ENCODE data around the gene SIAH1. TPM values are rescaled to one million over a fixed set of nuclear protein-coding genes. Genes with fewer than 3 reads are reported as not detected.
"Not testable (repeated sequence)": the region's sequence is repeated elsewhere in the genome, so short reads cannot be mapped to it uniquely, and the experiment has no call there.

Gene SIAH1
- total RNA-seq, 1 experiment from 2014 or later: 10.9 TPM

DNA sequence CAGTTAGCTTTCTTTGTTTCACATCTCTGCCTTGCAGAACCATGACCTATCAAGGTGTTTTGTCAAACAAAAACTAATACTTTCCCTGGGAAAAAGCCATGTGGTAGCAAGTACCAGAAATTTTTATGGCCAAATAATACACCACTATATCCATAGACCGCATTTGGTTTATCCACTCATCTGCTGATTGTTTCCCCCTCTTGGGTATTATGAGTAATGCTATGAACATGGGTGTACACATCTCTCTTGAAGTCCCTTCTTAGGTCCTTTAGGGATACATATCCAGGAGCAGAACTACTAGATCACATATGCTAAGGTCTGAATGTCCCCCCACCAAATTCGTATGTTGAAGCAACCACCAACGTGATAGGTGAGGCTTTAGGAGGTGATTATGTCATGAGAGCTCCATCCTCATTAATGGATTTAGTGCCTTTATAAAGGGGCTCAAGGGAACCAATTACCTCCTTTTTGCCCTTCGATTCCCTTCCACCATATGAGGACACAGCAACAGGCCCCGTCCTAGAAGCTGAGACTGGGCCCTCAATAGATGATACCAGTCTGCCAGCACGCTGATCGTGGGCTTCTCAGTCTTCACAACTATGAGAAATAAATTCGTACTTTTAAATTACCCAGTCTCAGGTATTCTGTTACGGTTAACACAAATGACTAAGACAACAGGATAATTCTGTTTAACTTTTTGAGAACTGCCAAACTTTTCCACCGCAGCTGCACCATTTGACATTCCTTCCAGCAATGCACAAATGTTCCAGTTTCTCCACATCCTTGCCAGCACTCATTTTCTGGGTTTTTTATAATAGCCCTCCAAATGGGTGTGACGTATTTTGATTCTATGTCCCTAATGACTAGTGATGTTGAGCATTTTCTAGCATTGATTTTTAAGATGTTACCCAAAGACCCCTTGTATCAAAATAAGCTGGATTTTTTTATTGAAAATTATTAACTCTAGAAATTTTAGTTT is 30.0 kb downstream of the SIAH1 start:
- Histone ChIP-seq H4K20me1 (ENCODE audit: low read length) (no peaks in the 10 kb centered on the region), H3K9ac (ENCODE audit: low read length) (no peak overlapping the region), H3K79me2 (ENCODE audit: low read length) (peaks cover 18% of the 10 kb centered on the region), H3K36me3 (ENCODE audit: low read depth, low read length) (peaks cover 3% of the 10 kb centered on the region), H3F3A (ENCODE audit: low read length, unreplicated experiment) (no peaks in the 10 kb centered on the region), H3K4me1 (ENCODE audit: insufficient read depth, low read length) (no peaks in the 10 kb centered on the region), H3K27ac (ENCODE audit: low read length) (no peak overlapping the region), H2AFZ (ENCODE audit: low read length) (no peak overlapping the region), H3K4me2 (ENCODE audit: low read length) (no peak overlapping the region), H3K27me3 (ENCODE audit: low read length) (no peaks in the 10 kb centered on the region), H3K9me2 (replicated peaks; ENCODE audit: low read length) (no peaks in the 10 kb centered on the region), H3K9me3 (ENCODE audit: low read length) (no peaks in the 10 kb centered on the region), H3K4me3 (ENCODE audit: low read length) (no peak overlapping the region)
- ChIA-PET CTCF (no interaction called here), POLR2A (ENCODE audit: unreplicated experiment) (interaction anchor here (0.7 kb wide), 1 partner anchor 605 kb away, joined by 4 read pairs; no protein-coding TSS in a partner anchor)
- DNase-seq (no peak), ATAC-seq (no peak)
- intact Hi-C loops (cut with micrococcal nuclease): loop anchor here (5.0 kb wide), 1 partner anchor 267 kb away; no protein-coding TSS in a partner anchor
- TF ChIP-seq, protein P1, sequence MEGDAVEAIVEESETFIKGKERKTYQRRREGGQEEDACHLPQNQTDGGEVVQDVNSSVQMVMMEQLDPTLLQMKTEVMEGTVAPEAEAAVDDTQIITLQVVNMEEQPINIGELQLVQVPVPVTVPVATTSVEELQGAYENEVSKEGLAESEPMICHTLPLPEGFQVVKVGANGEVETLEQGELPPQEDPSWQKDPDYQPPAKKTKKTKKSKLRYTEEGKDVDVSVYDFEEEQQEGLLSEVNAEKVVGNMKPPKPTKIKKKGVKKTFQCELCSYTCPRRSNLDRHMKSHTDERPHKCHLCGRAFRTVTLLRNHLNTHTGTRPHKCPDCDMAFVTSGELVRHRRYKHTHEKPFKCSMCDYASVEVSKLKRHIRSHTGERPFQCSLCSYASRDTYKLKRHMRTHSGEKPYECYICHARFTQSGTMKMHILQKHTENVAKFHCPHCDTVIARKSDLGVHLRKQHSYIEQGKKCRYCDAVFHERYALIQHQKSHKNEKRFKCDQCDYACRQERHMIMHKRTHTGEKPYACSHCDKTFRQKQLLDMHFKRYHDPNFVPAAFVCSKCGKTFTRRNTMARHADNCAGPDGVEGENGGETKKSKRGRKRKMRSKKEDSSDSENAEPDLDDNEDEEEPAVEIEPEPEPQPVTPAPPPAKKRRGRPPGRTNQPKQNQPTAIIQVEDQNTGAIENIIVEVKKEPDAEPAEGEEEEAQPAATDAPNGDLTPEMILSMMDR (conservative IDR thresholded peaks at IDR 0.05; ENCODE audit: low read depth, low read length): no peak
- no peak for TF ChIP-seq EZH2phosphoT487 (IDR thresholded peaks at IDR 0.05; ENCODE audit: borderline replicate concordance, low read length)
- no peak for TF ChIP-seq EZH2 (IDR thresholded peaks at IDR 0.05; ENCODE audit: low read length, unreplicated experiment)
- BruUV-seq (replicated peaks): no TSS peak

DNA sequence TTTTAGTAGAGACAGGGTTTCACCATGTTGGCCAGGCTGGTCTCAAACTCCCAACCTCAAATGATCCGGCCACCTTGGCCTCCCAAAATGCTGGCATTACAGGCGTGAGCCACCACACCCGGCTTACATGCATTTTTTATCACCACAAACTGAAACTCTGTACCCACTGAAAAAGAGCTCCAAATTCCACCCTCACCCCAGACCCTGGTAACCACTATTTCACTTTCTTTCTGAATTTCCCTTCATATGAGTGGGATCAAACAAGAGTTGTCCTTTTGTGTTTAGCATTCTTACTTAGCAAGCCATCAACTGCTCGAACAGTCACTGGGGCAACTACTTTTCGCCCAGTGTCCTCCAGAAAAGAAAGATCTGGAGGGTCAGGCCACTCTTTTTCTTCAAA is 30.8 kb downstream of the SIAH1 start:
- not testable (repeated sequence) for H3K9ac ChIP-seq (ENCODE audit: low read length); DNase-seq; BruUV-seq (replicated peaks); H3K27ac ChIP-seq (ENCODE audit: low read length); H3K36me3 ChIP-seq (ENCODE audit: low read depth, low read length); H3K27me3 ChIP-seq (ENCODE audit: low read length); H2AFZ ChIP-seq (ENCODE audit: low read length); H3F3A ChIP-seq (ENCODE audit: low read length, unreplicated experiment); H3K4me1 ChIP-seq (ENCODE audit: insufficient read depth, low read length); H3K9me2 ChIP-seq (replicated peaks; ENCODE audit: low read length); H3K4me2 ChIP-seq (ENCODE audit: low read length); H3K4me3 ChIP-seq (ENCODE audit: low read length); H4K20me1 ChIP-seq (ENCODE audit: low read length); H3K9me3 ChIP-seq (ENCODE audit: low read length); ATAC-seq
- intact Hi-C loops (cut with micrococcal nuclease): loop anchor here (5.0 kb wide), 1 partner anchor 268 kb away; no protein-coding TSS in a partner anchor
- POLR2A ChIA-PET (ENCODE audit: unreplicated experiment): interaction anchor here (0.7 kb wide), 1 partner anchor 605 kb away, joined by 4 read pairs; no protein-coding TSS in a partner anchor
- CTCF ChIA-PET: interaction anchor here (1.1 to 1.2 kb wide), 2 partner anchors 172 to 269 kb away, joined by 4 read pairs; no protein-coding TSS in a partner anchor
- peaks cover 11% of the 10 kb centered on the region for H3K79me2 ChIP-seq (ENCODE audit: low read length)

DNA sequence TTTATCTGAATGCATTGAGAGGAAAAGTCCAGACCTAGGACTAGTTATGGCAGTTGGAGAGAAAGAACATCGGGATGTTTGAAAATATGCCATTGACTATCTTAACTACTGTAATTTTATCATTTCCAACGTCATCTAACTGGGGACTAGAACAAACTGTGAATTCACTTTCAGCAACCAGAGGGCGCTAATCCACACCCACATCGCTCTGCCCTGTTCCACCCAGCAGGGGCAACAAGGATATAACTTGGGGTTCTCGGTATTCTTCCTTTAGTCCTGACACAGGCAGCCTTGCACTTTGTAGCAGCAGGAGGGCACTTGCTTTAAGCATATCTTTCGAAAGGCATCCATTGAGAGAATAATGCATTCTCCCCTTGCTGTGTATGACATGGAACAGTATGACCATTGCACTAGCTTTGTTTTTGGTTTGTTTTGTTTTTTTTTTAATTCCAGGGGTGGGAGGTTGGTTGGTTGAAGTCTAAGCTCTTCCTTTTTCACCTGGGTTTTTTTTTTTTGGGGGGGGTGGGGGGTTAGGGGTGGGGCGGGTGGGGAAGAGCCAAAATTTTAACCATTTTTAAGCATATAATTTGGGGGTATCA is 31.5 kb downstream of the SIAH1 start:
- no peaks in the 10 kb centered on the region; the same call in none of the 2 replicates for H3K36me3 ChIP-seq (ENCODE audit: low read depth, low read length)
- no peaks in the 10 kb centered on the region for H3K27me3 ChIP-seq (ENCODE audit: low read length)
- H2AFZ ChIP-seq (ENCODE audit: low read length): no peak overlapping the region
- intact Hi-C loops (cut with micrococcal nuclease): loop anchor here (2.0 to 5.0 kb wide), 2 partner anchors 173 to 269 kb away; no protein-coding TSS in a partner anchor
- peak; percentile 89 for ATAC-seq
- no peak overlapping the region for H3K9ac ChIP-seq (ENCODE audit: low read length)
- no peak overlapping the region for H3K4me2 ChIP-seq (ENCODE audit: low read length)
- H3K9me2 ChIP-seq (replicated peaks; ENCODE audit: low read length): no peaks in the 10 kb centered on the region
- no peaks in the 10 kb centered on the region for H4K20me1 ChIP-seq (ENCODE audit: low read length)
- TF ChIP-seq, protein P1 (conservative IDR thresholded peaks at IDR 0.05; ENCODE audit: low read depth, low read length): peak; percentile 84
- no peak for TF ChIP-seq EZH2phosphoT487 (IDR thresholded peaks at IDR 0.05; ENCODE audit: borderline replicate concordance, low read length)
- no peak for TF ChIP-seq EZH2 (IDR thresholded peaks at IDR 0.05; ENCODE audit: low read length, unreplicated experiment)
- BruUV-seq (replicated peaks): no TSS peak
- no peak overlapping the region for H3K4me3 ChIP-seq (ENCODE audit: low read length)
- H3F3A ChIP-seq (ENCODE audit: low read length, unreplicated experiment): no peaks in the 10 kb centered on the region
- no peak overlapping the region for H3K27ac ChIP-seq (ENCODE audit: low read length)
- peaks cover 9% of the 10 kb centered on the region for H3K79me2 ChIP-seq (ENCODE audit: low read length)
- peak; percentile 69 for DNase-seq
- no peaks in the 10 kb centered on the region for H3K9me3 ChIP-seq (ENCODE audit: low read length)
- H3K4me1 ChIP-seq (ENCODE audit: insufficient read depth, low read length): no peaks in the 10 kb centered on the region
- ChIA-PET CTCF (interaction anchor here (1.1 to 1.2 kb wide), 2 partner anchors 173 to 269 kb away, joined by 4 read pairs; no protein-coding TSS in a partner anchor), POLR2A (ENCODE audit: unreplicated experiment) (no interaction called here)

Measured in PC-3 (cell line).